Muscle layer of duodenum (tissue), 2 donors: ENCODE results near the gene GNG2.
A peak's percentile ranks its signal among the peaks of the same experiment; 100 is the strongest.

Experiments
- H3K27ac ChIP-seq: one replicate; pipeline ENCODE4 v1.7.0; 2013; ENCODE audit warnings: mild to moderate bottlenecking, low read length
- H3K27me3 ChIP-seq: one replicate; pipeline ENCODE4 v1.7.0; 2013; ENCODE audit warnings: low read depth, mild to moderate bottlenecking, control low read depth, low read length
- H3K36me3 ChIP-seq, 2 donors: one replicate each; pipeline ENCODE4 v1.7.0; 2013; ENCODE audit warnings: low read length in 2 of 2, control low read depth in 1 of 2, mild to moderate bottlenecking in 1 of 2; ENCODE audit not compliant: insufficient read depth in 2 of 2, control insufficient read depth in 1 of 2
- H3K4me1 ChIP-seq, 2 donors: one replicate each; pipeline ENCODE4 v1.7.0; 2013; ENCODE audit warnings: low read length in 2 of 2, mild to moderate bottlenecking in 2 of 2, control low read depth in 1 of 2, moderate library complexity in 1 of 2; ENCODE audit not compliant: insufficient read depth in 2 of 2, control insufficient read depth in 1 of 2
- H3K4me3 ChIP-seq, 2 donors: one replicate each; pipeline ENCODE4 v1.7.0; 2013; ENCODE audit warnings: low read length in 2 of 2, low read depth in 1 of 2, mild to moderate bottlenecking in 1 of 2
- H3K9me3 ChIP-seq, 2 donors: one replicate each; pipeline ENCODE4 v1.7.0; 2013; ENCODE audit warnings: low read length in 2 of 2, control low read depth in 1 of 2, mild to moderate bottlenecking in 1 of 2; ENCODE audit not compliant: control insufficient read depth in 1 of 2
- donor health status: healthy.

GNG2 gene

DNA sequence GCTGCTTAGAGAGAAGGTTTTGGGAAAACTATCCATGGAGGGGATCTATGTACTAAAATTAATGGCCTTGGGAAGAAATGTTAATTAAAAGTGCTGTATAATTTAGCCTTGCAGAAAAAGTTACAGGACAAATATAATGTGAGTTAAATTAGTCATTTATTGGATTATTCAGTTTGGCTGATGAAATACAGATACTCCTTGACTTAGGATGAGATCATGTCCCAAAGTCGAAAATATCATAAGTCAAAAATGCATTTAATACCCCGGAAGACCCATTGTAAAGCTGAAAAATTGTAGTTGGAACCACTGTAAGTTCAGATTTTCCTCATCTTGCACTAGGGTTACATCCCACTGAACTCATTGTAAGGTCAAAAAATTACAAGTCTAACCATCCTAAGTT, 138.7 kb downstream of the GNG2 start:
- no peak overlapping the region for H3K27ac ChIP-seq
- no peaks in the 10 kb centered on the region for H3K27me3 ChIP-seq
- H3K4me3 ChIP-seq = no peak overlapping the region
- peaks cover 0 to 23% of the 10 kb centered on the region in 2 donors for H3K4me1 ChIP-seq
- H3K36me3 ChIP-seq = peaks cover 32 to 37% of the 10 kb centered on the region in 2 donors
- no peaks in the 10 kb centered on the region for H3K9me3 ChIP-seq

DNA sequence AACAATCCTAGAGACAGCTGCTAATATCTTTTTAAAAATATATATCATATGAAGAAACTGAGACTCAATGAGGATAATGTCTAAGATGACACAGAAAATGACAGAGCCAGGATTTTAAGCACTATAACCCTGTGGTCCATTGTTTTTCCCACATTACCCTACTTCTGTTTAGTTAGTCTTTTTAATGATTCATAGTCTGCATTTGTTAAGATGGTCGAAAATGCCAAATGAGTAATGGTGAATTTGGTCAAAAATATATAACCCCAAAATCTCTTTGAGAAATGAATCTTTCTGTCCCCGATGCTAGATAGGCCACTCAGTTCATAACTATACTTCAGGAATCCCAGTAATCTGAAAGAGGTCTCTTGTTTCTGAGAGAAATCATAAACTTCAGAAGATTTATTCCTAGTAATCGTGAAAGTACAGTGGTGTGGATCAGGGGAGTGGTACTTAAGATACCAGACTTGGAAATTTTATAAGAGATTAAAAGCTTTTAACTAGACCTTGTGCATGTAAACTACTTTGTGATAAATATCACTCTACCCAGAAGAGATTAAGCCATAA, 139.7 kb downstream of the GNG2 start:
- peaks cover 31 to 36% of the 10 kb centered on the region in 2 donors for H3K36me3 ChIP-seq
- no peak overlapping the region for H3K27ac ChIP-seq
- H3K27me3 ChIP-seq = no peaks in the 10 kb centered on the region
- peaks cover 0 to 26% of the 10 kb centered on the region in 2 donors for H3K4me1 ChIP-seq
- no peak overlapping the region for H3K4me3 ChIP-seq
- no peaks in the 10 kb centered on the region for H3K9me3 ChIP-seq

DNA sequence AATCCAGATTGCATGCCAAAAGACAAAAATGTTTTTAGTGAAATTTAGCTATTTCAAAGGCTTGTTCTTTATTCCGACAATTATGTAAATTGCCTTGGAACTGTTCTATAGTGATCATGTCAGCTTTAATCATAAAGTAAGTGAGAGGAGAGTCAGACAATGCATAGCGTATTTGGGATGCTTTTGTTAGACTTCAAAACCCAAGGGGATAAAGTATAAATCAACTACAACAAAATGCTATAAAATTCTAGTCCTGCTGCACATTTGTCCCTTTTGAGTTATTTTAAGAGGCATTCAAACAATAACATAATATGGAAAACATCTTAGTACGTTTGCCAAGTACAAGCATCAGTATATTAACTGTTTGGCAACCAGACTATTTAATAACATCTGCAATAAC, 140.3 kb downstream of the GNG2 start:
- no peaks in the 10 kb centered on the region for H3K27me3 ChIP-seq
- H3K27ac ChIP-seq = no peak overlapping the region
- H3K4me1 ChIP-seq = peaks cover 0 to 26% of the 10 kb centered on the region in 2 donors
- H3K36me3 ChIP-seq = peaks cover 32 to 36% of the 10 kb centered on the region in 2 donors
- no peak overlapping the region for H3K4me3 ChIP-seq
- H3K9me3 ChIP-seq = no peaks in the 10 kb centered on the region

DNA sequence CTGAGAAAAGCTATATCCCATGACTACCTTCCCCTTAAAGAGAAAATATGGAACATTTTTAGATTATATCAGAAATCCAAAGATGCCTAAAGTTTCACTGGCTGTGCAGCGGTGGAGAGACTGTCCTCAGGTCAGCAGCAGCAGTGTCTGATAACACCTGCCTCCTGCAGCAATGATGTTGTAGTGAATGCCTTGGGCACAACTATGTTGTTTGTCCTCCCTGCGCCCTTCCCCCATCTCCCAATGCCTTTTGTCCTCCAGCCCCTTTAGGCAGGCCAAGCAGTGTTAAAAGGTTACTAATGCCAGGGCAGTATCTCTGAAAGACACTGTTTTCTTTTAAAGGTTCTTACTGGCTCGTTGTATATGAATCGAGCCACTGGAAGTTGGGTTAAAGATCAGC, 142.1 kb downstream of the GNG2 start:
- Histone ChIP-seq H3K4me3 (peak overlapping the region in 1 of 2 donors; percentile 28), H3K27ac (peak overlapping the region; percentile 50), H3K36me3 (peaks cover 42 to 53% of the 10 kb centered on the region in 2 donors), H3K9me3 (no peaks in the 10 kb centered on the region), H3K27me3 (no peaks in the 10 kb centered on the region), H3K4me1 (peaks cover 0 to 26% of the 10 kb centered on the region in 2 donors)

DNA sequence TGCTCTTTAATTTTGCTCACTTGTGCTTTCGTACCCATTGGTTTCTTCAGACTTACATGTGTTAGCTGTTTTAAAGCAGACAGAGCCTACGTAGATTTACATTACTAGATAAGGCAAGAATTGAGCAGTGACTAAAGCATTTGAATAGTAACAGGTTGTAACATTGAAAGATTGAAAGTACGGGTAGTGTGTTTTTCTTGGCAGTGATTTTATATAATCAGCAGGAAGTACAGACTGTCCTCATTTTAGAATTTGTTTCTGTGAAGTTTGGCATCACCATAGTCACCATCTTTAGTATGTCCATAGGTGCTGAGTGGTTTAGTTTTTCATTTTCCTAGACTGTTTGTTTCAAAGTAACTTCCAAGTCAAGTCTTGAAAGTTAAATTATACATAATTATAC, 142.9 kb downstream of the GNG2 start:
- no peak overlapping the region for H3K4me3 ChIP-seq
- no peaks in the 10 kb centered on the region for H3K9me3 ChIP-seq
- H3K36me3 ChIP-seq = peaks cover 50 to 61% of the 10 kb centered on the region in 2 donors
- H3K27me3 ChIP-seq = no peaks in the 10 kb centered on the region
- peaks cover 0 to 26% of the 10 kb centered on the region in 2 donors for H3K4me1 ChIP-seq
- peak overlapping the region; percentile 50 for H3K27ac ChIP-seq

DNA sequence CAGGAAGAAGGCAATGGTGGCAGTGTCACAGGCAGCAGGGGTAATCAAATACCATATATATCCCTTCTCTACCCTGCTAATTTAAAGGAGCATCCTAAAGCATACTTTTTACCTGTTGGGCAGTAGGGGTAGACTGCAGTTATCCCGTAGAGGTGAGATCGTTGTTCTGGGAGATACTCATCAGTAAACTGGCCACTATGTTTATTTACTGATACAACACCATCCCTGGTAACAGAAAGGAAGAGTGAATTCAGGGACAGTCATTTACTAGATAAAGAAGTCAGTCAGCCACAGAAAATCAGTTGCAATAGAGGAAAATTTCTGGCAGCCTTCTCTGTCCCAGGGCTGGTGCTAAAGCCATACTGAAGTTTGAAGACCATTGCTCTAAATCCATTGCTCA, 145.2 kb downstream of the GNG2 start:
- Histone ChIP-seq H3K27ac (no peak overlapping the region), H3K36me3 (peaks cover 61 to 72% of the 10 kb centered on the region in 2 donors), H3K9me3 (no peaks in the 10 kb centered on the region), H3K4me1 (peaks cover 0 to 20% of the 10 kb centered on the region in 2 donors), H3K27me3 (no peaks in the 10 kb centered on the region), H3K4me3 (no peak overlapping the region)

DNA sequence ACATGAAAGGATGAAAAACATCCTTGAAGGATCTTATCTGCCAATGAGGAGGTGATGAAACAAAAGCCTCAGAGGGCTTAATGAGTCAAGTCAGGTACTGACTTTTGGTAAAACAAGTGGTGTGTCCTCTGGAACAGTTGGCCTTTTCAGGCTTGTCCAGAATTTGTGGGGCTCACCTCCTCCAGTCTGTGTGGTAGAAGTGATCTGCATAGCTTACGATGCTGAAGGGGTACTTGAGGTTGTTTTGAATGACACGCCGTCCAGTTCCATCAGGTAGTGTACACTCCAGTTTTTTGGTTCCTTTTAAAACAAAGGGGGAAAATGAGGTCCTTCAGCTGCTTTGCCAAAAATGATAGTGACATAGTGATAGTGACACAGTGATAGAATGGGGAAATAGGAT, 145.9 kb downstream of the GNG2 start:
- Histone ChIP-seq H3K36me3 (peaks cover 69 to 79% of the 10 kb centered on the region in 2 donors), H3K9me3 (no peaks in the 10 kb centered on the region), H3K27me3 (no peaks in the 10 kb centered on the region), H3K4me1 (peaks cover 0 to 17% of the 10 kb centered on the region in 2 donors), H3K27ac (no peak overlapping the region), H3K4me3 (no peak overlapping the region)

DNA sequence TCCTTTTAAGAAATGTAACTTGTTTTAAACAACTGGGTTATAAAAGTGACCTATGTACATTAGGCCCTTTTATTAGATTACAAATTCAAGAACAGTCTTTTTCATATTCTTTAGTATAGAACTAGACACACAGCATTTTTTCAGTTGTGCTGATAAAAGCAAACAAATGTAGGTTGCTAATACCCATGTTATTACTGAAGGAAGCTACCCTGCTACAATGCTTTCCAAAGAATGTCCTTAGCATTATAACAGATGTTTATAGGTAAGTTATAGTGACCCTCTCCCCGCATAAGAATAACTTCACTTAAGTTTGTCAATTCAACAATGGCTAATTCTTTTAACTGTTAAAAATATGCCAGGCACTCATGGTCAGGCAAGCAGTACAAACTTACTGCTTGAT, 146.8 kb downstream of the GNG2 start:
- Histone ChIP-seq H3K27ac (no peak overlapping the region), H3K27me3 (no peaks in the 10 kb centered on the region), H3K36me3 (peaks cover 71 to 80% of the 10 kb centered on the region in 2 donors), H3K4me1 (peaks cover 0 to 15% of the 10 kb centered on the region in 2 donors), H3K9me3 (no peaks in the 10 kb centered on the region), H3K4me3 (no peak overlapping the region)

DNA sequence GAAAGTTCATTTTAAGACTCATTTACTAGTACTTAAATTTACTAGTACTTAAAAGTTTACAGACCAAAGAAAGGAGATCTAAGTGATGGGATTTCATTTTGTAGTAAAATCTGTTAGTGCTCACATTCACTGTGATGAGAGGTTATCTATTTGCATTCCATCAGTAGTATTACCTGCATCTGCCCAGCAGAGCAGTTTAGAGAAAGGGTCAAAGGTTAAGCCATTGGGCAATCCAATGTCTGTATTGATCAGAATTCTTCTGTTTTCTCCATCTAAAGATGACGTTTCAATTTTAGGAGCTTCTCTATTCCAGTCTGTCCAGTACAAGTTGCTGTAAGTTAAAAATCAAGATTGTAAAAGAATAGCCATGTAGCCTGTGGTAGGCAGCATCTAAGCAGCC, 147.2 kb downstream of the GNG2 start:
- H3K27me3 ChIP-seq = no peaks in the 10 kb centered on the region
- H3K27ac ChIP-seq = no peak overlapping the region
- H3K36me3 ChIP-seq = peaks cover 73 to 76% of the 10 kb centered on the region in 2 donors

DNA sequence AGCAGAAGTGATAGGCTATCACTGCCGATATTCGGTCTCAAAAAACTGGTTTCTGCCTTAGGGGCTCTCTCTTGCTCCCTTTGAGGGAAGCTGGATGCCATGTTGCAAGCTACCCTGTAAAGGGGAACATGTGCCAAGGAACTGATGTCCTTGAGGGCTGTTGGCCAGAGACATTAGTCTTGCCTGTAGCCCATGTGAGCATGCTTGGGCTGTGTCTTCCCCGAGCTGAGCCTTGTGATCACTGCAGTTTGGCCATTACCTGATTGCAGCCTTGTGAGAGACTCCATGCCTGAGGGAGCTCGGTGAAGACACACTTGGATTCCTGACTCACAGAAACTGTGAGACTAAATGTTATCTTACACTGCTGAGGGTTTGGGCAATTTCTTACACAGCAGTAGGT, 147.7 kb downstream of the GNG2 start:
- H3K36me3 ChIP-seq = peaks cover 68 to 72% of the 10 kb centered on the region in 2 donors
- no peak overlapping the region for H3K27ac ChIP-seq

More for the DNA sequence above, 147.2 kb downstream of the GNG2 start:
- peaks cover 0 to 11% of the 10 kb centered on the region in 2 donors for H3K4me1 ChIP-seq
- no peak overlapping the region for H3K4me3 ChIP-seq
- no peaks in the 10 kb centered on the region for H3K9me3 ChIP-seq

DNA sequence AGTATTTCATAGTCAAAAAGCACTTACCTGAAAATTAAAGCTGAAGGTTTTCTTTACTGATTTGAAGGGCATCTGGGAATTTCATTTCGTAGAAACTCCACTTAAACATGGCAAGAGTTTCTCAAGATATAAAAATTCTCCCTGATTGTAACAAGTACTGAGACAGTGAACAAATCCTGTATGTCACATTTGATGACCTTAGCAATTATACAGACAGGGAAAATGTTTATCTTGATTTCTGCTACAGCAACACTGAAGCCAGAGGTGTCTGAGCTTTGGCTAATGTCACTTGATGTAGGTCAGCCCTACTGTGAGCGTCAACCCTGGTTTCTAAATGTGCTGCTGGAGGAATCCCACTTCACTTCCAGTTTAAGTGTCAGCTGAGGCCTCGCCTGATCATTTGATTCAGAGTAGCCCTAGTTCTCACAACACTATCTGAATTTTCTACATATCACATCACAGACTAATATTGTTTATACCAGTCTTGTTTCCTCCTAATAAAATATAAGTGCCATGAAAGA, 149.8 kb downstream of the GNG2 start:
- H3K4me1 ChIP-seq = peaks cover 0 to 4% of the 10 kb centered on the region in 2 donors
- no peak overlapping the region for H3K27ac ChIP-seq

More for the DNA sequence above, 147.7 kb downstream of the GNG2 start:
- Histone ChIP-seq H3K4me3 (no peak overlapping the region), H3K9me3 (no peaks in the 10 kb centered on the region), H3K4me1 (peaks cover 0 to 7% of the 10 kb centered on the region in 2 donors), H3K27me3 (no peaks in the 10 kb centered on the region)

DNA sequence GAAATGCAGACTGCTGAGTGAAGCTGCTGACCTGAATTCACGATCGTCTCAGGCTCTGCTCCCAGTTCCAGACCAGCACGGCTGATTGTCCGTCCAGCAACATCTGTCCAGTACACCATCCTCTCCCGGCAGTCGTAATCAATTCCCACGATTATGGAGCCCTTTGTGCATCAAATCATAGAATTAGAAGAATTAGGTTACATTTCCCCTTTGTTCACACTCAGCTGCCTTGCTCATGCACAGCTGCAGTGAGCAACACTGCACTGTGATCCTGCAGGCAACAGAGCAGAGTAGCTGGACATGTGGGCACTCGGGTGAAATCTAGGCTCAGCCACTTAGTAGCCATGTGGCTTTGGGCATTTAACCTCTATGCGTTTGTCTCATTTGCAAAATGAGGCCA, 151.1 kb downstream of the GNG2 start:
- Histone ChIP-seq H3K4me1 (peaks cover 0 to 6% of the 10 kb centered on the region in 2 donors), H3K36me3 (peaks cover 46% of the 10 kb centered on the region in 2 donors), H3K4me3 (no peak overlapping the region), H3K9me3 (no peaks in the 10 kb centered on the region), H3K27ac (no peak overlapping the region), H3K27me3 (no peaks in the 10 kb centered on the region)

More for the DNA sequence above, 149.8 kb downstream of the GNG2 start:
- Histone ChIP-seq H3K36me3 (peaks cover 58 to 59% of the 10 kb centered on the region in 2 donors), H3K4me3 (no peak overlapping the region), H3K27me3 (no peaks in the 10 kb centered on the region), H3K9me3 (no peaks in the 10 kb centered on the region)
